Activated CD8-positive, alpha-beta memory T cell treated with anti-CD3 and anti-CD28 coated beads for 1 hour (primary cell): ENCODE measurements around the gene ACSL5.
"Not testable (repeated sequence)": the region's sequence is repeated elsewhere in the genome, so short reads cannot be mapped to it uniquely, and the experiment has no call there.

Source experiments
- DNase-seq, 2 donors: peaks; one replicate each; pipeline ENCODE4 v3.0.0-alpha.2; 2020; ENCODE audit warnings: low read depth in 1 of 2; ENCODE audit errors: extremely low read depth in 1 of 2

ACSL5 gene

DNA sequence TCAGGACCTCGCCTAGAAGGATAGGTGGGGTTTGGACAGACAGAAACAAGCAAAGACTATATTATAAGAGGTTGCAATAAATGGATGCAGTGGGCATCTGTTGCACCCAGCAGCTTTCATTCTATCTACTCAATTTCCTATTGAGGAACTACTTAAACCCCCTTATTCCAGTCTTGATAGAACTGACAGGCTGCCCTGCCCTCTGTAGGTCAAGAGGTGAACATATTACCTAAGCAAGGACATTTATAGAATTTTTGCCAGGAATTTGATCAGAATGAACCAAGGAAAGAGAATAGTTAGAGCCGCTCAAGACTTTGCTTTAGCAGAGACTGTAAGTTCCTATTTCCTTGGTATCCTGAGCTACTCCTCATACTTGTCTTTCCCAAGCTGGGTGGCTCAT is 82.6 kb downstream of the ACSL5 start:
- no peak for DNase-seq

DNA sequence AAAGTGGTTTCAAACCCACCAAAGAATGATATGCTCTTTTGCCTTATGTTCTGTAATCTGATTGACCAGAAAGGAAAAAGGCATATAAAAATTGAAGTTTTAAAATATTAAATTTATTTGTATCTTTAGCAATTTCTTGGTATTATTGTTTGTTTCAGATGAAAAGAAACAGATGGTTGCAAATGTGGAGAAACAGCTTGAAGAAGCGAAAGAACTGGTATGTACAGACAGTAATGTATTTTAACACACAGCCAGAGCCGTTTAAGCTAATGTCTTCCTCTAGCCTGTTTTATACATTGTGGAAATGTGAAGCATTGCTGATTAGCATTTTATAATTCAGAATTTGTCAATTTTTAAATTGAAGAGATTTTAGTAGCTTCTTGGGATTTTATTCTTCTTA is 86.5 kb downstream of the ACSL5 start:
- no peak for DNase-seq

DNA sequence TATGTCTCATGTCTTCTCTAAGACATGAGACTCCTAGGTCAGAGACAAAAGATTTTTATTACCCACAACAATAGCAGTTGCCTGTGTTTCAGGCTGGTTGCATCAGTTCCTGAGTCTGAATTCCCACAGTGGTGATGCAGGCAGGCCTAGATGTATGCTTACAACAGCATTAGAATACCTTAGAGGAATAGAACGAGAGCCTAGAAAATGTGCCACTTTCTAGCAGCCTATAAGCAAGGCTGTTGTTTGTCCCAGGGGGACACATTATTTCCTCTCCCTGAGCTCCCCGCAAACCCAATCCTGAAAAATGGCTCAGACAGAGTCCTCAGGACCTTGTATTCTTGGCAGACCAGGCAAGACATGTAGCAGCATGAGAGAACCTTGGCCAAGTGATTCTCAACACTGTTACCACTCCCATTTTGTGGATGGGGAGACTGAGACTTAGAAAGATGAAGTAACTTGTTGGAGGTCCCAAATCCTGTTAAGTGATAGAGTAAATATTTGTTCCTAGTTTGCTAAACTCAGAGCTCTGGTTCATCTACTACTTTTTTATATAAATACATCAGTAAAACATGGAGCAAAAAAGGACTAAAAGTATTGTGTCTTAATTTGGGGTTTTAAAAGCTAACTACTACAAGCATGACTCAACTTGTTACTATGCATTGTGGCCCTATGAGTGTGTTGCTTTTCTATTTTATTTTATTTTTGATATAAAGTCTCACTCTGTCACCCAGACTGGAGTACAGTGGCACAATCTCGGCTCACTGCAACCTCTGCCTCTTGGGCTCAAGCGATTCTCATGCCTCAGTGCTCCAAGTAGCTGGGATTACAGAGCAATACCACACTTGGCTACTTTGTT is 87.3 kb downstream of the ACSL5 start:
- DNase-seq, result no peak

DNA sequence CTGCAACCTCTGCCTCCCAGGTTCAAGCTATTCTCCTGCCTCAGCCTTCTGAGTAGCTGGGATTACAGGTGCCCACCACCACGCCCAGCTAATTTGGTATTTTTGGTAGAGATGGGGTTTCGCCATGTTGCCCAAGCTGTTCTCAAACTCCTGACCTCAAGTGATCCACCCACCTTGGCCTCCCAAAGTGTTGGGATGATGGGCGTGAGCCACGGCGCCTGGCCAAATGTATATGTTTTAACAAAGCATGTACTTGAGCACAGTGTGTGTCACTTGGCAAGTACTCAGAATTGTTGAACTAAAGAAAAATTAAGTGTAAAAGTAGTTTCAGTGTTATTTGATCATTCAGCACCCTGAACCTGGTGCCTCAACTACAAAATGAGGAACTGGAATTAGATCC is 90.2 kb downstream of the ACSL5 start:
- not testable (repeated sequence) for DNase-seq

DNA sequence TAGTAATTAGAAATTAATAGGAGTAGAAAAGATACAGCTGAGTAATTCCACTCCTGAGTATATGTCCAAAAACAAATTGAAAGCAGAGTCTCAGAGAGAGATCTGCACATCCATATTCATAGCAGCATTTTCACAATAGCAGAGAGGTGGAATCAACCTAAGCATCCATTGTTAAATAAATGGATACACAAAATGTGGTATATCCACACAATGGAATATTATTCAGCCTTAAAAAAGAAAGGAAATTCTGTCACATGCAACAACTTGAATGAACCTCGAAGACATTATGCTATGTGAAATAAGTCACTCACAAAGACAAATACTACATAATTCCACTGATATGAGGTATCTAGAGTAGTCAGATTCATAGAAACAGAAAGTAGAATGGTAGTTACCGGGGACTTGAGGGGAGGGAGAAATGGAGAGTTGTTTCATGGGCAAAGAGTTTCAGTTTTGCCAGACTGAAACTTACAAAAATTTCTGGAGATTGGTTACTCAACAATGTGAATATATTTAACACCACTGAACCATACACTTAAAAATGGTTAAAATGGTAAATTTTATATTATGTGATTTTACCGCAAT is 91.5 kb downstream of the ACSL5 start:
- DNase-seq, result no peak

DNA sequence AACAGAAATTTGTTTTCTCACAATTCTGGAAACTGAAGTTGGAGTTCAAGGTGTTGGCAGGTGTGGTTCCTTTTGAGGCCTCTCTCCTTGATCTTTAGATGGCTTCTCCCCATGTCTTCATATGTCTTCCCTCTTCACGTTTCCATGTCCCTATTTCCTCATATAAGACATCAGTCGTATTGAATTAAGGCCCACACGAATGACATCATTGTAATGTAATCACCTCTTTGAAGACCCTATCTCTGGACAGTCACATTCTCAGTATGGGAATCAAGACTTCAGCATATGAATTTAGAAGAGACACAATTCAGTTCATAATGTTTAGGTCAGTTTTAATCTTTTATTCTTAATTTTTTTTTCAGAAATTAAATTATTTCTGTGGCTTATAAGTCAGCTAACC is 92.9 kb downstream of the ACSL5 start:
- DNase-seq, result no peak

DNA sequence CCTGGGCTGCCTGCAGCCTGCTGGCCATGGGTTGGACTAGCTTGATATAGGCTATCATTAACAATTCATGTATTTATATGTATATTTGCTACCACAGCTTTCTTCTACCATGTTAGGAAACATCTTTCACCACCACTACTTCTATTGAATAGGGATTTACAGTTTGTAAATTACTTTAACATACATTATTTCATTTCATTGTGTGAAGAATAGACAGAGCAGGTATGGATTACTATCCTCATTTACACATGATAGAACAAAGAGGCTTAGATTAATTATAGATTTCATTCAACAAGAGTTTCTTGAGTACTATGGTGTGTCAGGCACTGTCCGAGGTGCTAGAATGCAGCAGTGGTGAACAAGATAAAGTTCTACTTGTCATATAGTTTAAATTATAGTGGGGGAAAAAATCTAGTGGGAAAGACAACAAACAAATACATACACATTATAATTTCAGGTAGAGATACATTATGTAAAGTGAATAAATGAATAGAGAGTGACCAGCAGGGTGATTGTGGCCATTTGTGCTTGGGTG is 93.7 kb downstream of the ACSL5 start:
- DNase-seq, result no peak

DNA sequence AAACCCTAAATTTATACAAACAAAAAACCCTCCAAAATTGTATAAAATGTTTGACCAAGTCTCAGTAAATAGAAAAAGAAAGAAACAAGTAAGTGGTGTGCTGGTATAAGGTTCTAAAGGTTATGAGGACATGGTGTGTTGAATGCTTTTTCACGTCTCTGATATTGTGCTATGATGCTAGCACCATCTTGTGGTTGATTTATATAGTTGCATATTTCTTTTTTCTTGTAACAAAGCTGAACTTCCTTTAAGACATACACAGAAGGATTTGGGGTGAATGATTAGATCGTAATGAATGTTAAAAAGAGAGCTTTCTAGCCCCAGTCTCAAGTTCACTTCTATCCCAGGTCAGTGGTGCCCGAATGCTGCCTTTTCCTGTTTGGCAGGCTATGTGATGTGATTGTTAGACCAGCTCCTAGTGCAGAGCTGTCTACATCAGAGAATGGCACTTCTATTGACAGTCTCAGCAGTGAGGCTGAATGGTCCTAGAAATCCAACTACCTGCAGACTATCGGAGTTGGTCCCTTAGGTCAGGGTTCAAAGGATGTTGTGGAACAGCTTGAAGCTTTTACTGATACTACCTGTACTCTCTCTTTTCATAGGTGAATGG is 98.1 kb downstream of the ACSL5 start:
- no peak for DNase-seq

DNA sequence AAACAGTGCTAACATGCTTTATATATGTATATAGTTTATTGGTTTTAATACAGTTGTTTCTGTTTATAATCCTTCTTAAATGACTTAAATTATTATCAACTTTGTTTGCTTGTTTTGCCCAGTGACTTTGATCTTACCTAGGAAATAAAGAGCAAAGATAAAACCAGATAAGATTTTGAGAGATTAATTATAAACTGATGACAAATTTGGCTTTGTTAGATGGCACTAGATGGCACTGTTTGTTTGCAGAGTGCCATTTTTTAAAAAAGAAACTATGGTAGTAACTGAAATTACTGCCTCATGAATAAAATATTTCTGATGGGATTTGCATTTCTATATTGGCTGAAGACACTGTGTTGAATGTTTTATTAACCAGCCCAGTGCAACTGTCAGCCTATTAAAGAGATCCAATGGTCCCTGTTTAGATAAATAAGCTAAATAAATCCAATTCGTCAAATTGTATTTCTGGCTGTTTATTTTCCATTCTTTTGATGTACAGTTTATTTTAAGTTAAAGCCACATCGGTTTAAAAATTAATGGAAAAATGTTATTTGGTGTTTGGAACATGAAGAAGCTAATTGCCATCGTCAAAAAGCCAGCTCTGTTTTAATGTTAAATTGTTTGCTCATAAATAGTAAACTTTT is 101.8 kb downstream of the ACSL5 start:
- DNase-seq, result no peak
